RWPE2 (cell line): ENCODE data around the gene CENPB.
A peak's percentile ranks its signal among the peaks of the same experiment; 100 is the strongest.
"Not testable (repeated sequence)": the region's sequence is repeated elsewhere in the genome, so short reads cannot be mapped to it uniquely, and the experiment has no call there.

Source experiments
- ATAC-seq: fragments of 200-7000 bp; cut with Tn5 transposase; 3 replicates; pipeline ENCODE4 v1.9.1; 2021; ENCODE audit warnings: low read depth
- DNase-seq: peaks from one replicate; pipeline ENCODE4 v3.0.0-alpha.2; 2020; ENCODE audit warnings: low spot score
- H3K27ac ChIP-seq: fragments of 450-650 bp; 2 replicates; pipeline ENCODE4 v1.5.1; 2017; ENCODE audit warnings: mild to moderate bottlenecking; ENCODE audit not compliant: poor library complexity, severe bottlenecking
- H3K27me3 ChIP-seq: fragments of 250-450 bp; sonication (Bioruptor Pico); 2 replicates; pipeline ENCODE4 v1.5.1; 2021; ENCODE audit warnings: mild to moderate bottlenecking, moderate library complexity; ENCODE audit not compliant: insufficient read depth, poor library complexity, severe bottlenecking
- H3K36me3 ChIP-seq: fragments of 250-450 bp; sonication (Bioruptor Pico); 2 replicates; pipeline ENCODE4 v1.5.1; 2020; ENCODE audit warnings: low read depth, mild to moderate bottlenecking, moderate library complexity
- H3K4me1 ChIP-seq: fragments of 250-450 bp; sonication (Bioruptor Pico); 2 replicates; pipeline ENCODE4 v1.5.1; 2021; ENCODE audit warnings: mild to moderate bottlenecking, moderate library complexity; ENCODE audit not compliant: insufficient read depth, poor library complexity, severe bottlenecking
- H3K4me3 ChIP-seq: fragments of 250-450 bp; sonication (Bioruptor Pico); 2 replicates; pipeline ENCODE4 v1.5.1; 2021; ENCODE audit warnings: mild to moderate bottlenecking, moderate library complexity; ENCODE audit not compliant: severe bottlenecking
- H3K9me3 ChIP-seq: fragments of 250-450 bp; sonication (Bioruptor Pico); 2 replicates; pipeline ENCODE4 v1.5.1; 2021; ENCODE audit warnings: mild to moderate bottlenecking, moderate library complexity; ENCODE audit not compliant: severe bottlenecking
- CTCF ChIP-seq: fragments of 450-650 bp; IDR thresholded peaks from one replicate; pipeline ENCODE4 v1.5.1; 2017; ENCODE audit warnings: mild to moderate bottlenecking, moderate library complexity; ENCODE audit not compliant: poor library complexity, severe bottlenecking

CENPB gene

GRCh38 chr20:3786665-3787323 is at the start of gene CENPB:
Gene CENPB (minus strand): TSS chr20:3786740. CDS start chr20:3786483, 257 bp downstream.
- peaks cover 14% of the 10 kb centered on the region for H3K4me1 ChIP-seq
- peak; percentile 99 for TF ChIP-seq CTCF
- no peaks in the 10 kb centered on the region for H3K9me3 ChIP-seq
- H3K36me3 ChIP-seq: peaks cover 10% of the 10 kb centered on the region; the same call in 1 of the 2 replicates
- peak within 1 kb of the TSS; percentile 53 for H3K4me3 ChIP-seq
- H3K27ac ChIP-seq: peak within 1 kb of the TSS; percentile 69
- peak; percentile 77 for ATAC-seq
- H3K27me3 ChIP-seq: no peaks in the 10 kb centered on the region
- peak; percentile 78 for DNase-seq

GRCh38 chr20:3836132-3836531 is 49.6 kb upstream of the CENPB start:
- Histone ChIP-seq H3K4me1 (no peaks in the 10 kb centered on the region), H3K27me3 (no peaks in the 10 kb centered on the region), H3K4me3 (no peak overlapping the region), H3K27ac (no peak overlapping the region), H3K36me3 (no peaks in the 10 kb centered on the region), H3K9me3 (peaks cover 5% of the 10 kb centered on the region)
- no peak for DNase-seq
- no peak for ATAC-seq
- TF ChIP-seq CTCF: no peak

- H3K27me3 ChIP-seq, H3K36me3 ChIP-seq, H3K4me3 ChIP-seq, H3K9me3 ChIP-seq, ATAC-seq, DNase-seq, H3K27ac ChIP-seq, H3K4me1 ChIP-seq: not testable (repeated sequence)
Measured at GRCh38 chr20:3829891-3830290, 43.4 kb upstream of the CENPB start.

GRCh38 chr20:3828798-3829197 is 42.3 kb upstream of the CENPB start:
- ATAC-seq (no peak), DNase-seq (no peak)
- Histone ChIP-seq H3K4me3 (no peak overlapping the region), H3K27ac (no peak overlapping the region), H3K27me3 (no peaks in the 10 kb centered on the region), H3K4me1 (no peaks in the 10 kb centered on the region), H3K36me3 (no peaks in the 10 kb centered on the region), H3K9me3 (no peaks in the 10 kb centered on the region)
- no peak for TF ChIP-seq CTCF

GRCh38 chr20:3826420-3826819 is 39.9 kb upstream of the CENPB start:
- DNase-seq: no peak
- no peaks in the 10 kb centered on the region for H3K9me3 ChIP-seq
- H3K36me3 ChIP-seq: peaks cover 12% of the 10 kb centered on the region
- ATAC-seq: no peak
- no peaks in the 10 kb centered on the region for H3K27me3 ChIP-seq
- no peak for TF ChIP-seq CTCF
- no peak overlapping the region for H3K4me3 ChIP-seq
- no peak overlapping the region for H3K27ac ChIP-seq
- H3K4me1 ChIP-seq: peaks cover 1% of the 10 kb centered on the region
